ENCODE measurements around the gene MSRB1. TPM values are rescaled to one million over a fixed set of nuclear protein-coding genes. Genes with fewer than 3 reads are reported as not detected.

MSRB1 gene
- total RNA-seq, 1 donor from 2014 or later = 32.9 TPM

DNA sequence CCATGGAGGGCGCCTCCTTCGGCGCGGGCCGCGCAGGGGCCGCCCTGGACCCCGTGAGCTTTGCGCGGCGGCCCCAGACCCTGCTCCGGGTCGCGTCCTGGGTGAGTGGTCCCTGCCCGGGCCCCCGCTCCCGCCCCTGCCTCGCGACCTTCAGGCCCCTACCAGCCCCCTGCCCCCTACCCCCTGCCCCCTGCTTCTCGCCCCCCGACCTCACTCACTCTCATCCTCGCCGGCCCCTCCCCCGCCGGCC, 47.0 kb upstream of the MSRB1 start:
- H3K4me1 ChIP-seq = peaks cover 16 to 30% of the 10 kb centered on the region in 2 donors
- peaks cover 14 to 16% of the 10 kb centered on the region in 2 donors for H3K36me3 ChIP-seq
- H3K9me3 ChIP-seq = no peaks in the 10 kb centered on the region
- no peak for TF ChIP-seq CTCF (IDR thresholded peaks at IDR 0.05)
- no peak for DNase-seq (ENCODE audit: low spot score in 2 of 2)
- H3K4me3 ChIP-seq = peak overlapping the region in 1 of 2 donors; percentile 39
- intact Hi-C loops (cut with DNase I) = no loop called here
- H3K27me3 ChIP-seq = peaks cover 16% of the 10 kb centered on the region
- H3K27ac ChIP-seq = no peak overlapping the region

DNA sequence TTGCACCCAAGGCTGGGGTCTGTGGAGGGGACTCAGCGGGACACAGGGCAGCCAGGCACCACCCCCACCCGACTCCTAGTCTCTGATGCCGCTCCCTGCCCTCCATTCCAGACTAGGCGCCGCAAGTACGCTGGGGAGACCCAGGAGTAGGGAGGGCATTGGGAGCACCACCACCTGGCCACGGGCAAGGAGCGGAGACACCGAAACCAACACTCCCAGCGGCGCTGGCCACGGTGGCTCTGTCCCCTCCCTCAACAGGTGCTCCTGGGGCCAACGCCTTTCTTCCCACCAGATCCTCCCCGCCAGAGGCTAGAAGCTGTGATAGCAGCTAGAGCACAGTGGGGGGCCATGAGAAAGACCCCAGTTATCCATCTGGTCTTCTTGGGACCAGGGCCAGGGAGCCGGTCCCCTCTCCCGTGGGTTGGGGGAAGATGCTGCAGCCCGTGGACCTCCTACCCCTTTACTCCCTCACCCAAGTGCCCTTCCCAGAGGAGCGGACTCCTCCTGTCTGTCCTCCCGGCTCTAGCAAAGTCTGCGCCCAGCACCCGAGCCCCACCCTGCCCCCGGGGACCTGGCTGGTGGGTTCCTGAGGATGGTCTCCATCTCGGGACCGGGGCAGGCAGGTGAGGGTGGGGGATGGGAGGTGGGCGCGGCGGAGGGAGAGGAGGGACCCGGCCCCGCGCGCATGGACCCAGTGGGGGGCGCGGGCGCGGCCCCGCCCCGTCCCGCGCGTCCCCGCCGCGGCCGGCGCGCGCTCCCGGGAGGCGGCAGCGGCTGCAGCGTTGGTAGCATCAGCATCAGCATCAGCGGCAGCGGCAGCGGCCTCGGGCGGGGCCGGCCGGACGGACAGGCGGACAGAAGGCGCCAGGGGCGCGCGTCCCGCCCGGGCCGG, 46.5 kb upstream of the MSRB1 start, which contains the start of gene SYNGR3:
TSS of gene SYNGR3 (plus strand) at position 762 of the 892 bp plus-strand sequence. CDS start 133 bp downstream, outside the sequence.
- TF ChIP-seq CTCF (IDR thresholded peaks at IDR 0.05) = no peak
- Histone ChIP-seq H3K4me1 (peaks cover 20 to 35% of the 10 kb centered on the region in 2 donors), H3K4me3 (peak within 1 kb of the TSS in 1 of 2 donors; percentile 39), H3K36me3 (peaks cover 14 to 16% of the 10 kb centered on the region in 2 donors), H3K9me3 (no peaks in the 10 kb centered on the region), H3K27me3 (peaks cover 16% of the 10 kb centered on the region), H3K27ac (no peak within 1 kb of the TSS)
- intact Hi-C loops (cut with DNase I) = no loop called here
- DNase-seq (ENCODE audit: low spot score in 2 of 2) = no peak

GRCh38 chr16:1987198-1987597, 44.2 kb upstream of the MSRB1 start:
- no peaks in the 10 kb centered on the region for H3K9me3 ChIP-seq
- H3K27ac ChIP-seq = no peak overlapping the region
- no peak for TF ChIP-seq CTCF (IDR thresholded peaks at IDR 0.05)
- H3K4me1 ChIP-seq = peaks cover 19 to 34% of the 10 kb centered on the region in 2 donors
- peaks cover 14 to 16% of the 10 kb centered on the region in 2 donors for H3K36me3 ChIP-seq
- no peak overlapping the region for H3K4me3 ChIP-seq
- H3K27me3 ChIP-seq = peaks cover 16% of the 10 kb centered on the region
- intact Hi-C loops (cut with DNase I) = no loop called here
- no peak for DNase-seq (ENCODE audit: low spot score in 2 of 2)

DNA sequence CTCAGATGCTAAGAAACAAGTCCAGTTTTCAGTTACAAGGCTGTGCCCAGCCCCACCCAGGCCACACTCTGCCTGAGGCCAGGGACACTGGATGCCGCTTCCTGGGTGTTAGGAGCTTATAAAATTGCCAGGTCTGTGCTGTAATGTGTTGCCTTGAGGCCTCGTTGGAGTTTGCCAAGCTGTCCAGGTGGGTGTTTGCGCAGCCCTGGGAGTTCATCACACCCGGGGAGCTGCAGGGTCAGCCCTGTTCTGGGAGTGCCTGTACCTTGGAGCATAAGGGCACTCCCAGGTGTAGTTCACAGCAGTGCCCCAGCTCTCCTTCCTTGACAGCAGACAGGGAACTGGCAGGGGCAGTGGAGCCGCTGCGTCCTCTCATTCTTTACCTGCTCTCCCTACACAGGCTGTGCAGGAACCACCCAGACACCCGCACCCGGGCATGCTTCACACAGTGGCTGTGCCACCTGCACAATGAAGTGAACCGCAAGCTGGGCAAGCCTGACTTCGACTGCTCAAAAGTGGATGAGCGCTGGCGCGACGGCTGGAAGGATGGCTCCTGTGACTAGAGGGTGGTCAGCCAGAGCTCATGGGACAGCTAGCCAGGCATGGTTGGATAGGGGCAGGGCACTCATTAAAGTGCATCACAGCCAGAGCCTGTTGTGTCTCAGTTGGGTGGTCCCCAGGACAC, 42.6 kb upstream of the MSRB1 start:
- H3K27me3 ChIP-seq = peaks cover 14% of the 10 kb centered on the region
- TF ChIP-seq CTCF (IDR thresholded peaks at IDR 0.05) = no peak
- peaks cover 14 to 16% of the 10 kb centered on the region in 2 donors for H3K36me3 ChIP-seq
- H3K27ac ChIP-seq = no peak overlapping the region
- no peaks in the 10 kb centered on the region for H3K9me3 ChIP-seq
- intact Hi-C loops (cut with DNase I) = no loop called here
- DNase-seq (ENCODE audit: low spot score in 2 of 2) = no peak
- H3K4me1 ChIP-seq = peaks cover 10 to 21% of the 10 kb centered on the region in 2 donors
- H3K4me3 ChIP-seq = peak overlapping the region in 1 of 2 donors; percentile 95

DNA sequence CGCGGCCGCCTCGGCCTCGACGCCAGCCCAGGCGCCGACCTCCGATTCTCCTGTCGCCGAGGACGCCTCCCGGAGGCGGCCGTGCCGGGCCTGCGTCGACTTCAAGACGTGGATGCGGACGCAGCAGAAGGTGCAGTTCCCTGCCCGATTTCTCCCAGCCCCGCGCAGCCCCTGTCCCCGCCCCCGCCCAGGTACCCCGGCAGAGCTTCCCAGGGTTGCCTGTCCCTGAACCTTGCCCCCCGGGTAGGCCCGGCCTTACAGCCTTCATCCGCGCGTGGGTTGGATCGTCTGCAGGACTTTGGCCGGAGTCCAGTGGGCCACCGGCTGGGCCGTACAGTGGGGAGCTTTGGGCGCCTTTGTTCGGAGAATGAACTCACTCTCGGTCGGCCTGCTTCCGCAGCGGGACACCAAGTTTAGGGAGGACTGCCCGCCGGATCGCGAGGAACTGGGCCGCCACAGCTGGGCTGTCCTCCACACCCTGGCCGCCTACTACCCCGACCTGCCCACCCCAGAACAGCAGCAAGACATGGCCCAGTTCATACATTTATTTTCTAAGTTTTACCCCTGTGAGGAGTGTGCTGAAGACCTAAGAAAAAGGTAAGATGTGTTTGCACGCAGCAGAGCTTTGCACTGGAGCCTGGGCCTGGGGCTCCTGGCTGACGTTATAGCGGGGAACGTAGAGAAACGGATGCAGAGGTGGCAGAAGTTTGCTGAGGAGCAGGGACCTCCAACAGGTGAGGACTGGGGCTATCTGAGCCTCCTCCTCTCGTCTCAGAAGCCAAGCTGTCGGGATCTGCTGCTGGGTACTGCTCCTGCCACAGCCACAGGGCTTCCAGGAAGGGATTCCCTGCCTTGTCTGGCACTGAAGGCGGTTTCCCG, 41.6 kb upstream of the MSRB1 start:
- H3K4me1 ChIP-seq = peaks cover 10 to 16% of the 10 kb centered on the region in 2 donors
- intact Hi-C loops (cut with DNase I) = no loop called here
- peaks cover 16% of the 10 kb centered on the region for H3K27me3 ChIP-seq
- H3K4me3 ChIP-seq = peak overlapping the region; percentile 84 to 95
- no peak for DNase-seq (ENCODE audit: low spot score in 2 of 2)
- TF ChIP-seq CTCF (IDR thresholded peaks at IDR 0.05) = no peak
- H3K27ac ChIP-seq = peak overlapping the region; percentile 49 to 54
- no peaks in the 10 kb centered on the region for H3K9me3 ChIP-seq
- H3K36me3 ChIP-seq = peaks cover 14 to 16% of the 10 kb centered on the region in 2 donors

All from ascending aorta (tissue), 2 donors.